ENCODE measurements around the gene PDRG1. TPM values are rescaled to one million over a fixed set of nuclear protein-coding genes. Genes with fewer than 3 reads are reported as not detected.

PDRG1 gene
- total RNA-seq, 1 donor from 2014 or later = 8.0 TPM

- Histone ChIP-seq H3K9me3 (no peaks in the 10 kb centered on the region), H3K27me3 (no peaks in the 10 kb centered on the region), H3K4me1 (no peaks in the 10 kb centered on the region), H3K36me3 (no peaks in the 10 kb centered on the region), H3K27ac (no peak overlapping the region), H3K4me3 (no peak overlapping the region)
- TF ChIP-seq, protein P1, sequence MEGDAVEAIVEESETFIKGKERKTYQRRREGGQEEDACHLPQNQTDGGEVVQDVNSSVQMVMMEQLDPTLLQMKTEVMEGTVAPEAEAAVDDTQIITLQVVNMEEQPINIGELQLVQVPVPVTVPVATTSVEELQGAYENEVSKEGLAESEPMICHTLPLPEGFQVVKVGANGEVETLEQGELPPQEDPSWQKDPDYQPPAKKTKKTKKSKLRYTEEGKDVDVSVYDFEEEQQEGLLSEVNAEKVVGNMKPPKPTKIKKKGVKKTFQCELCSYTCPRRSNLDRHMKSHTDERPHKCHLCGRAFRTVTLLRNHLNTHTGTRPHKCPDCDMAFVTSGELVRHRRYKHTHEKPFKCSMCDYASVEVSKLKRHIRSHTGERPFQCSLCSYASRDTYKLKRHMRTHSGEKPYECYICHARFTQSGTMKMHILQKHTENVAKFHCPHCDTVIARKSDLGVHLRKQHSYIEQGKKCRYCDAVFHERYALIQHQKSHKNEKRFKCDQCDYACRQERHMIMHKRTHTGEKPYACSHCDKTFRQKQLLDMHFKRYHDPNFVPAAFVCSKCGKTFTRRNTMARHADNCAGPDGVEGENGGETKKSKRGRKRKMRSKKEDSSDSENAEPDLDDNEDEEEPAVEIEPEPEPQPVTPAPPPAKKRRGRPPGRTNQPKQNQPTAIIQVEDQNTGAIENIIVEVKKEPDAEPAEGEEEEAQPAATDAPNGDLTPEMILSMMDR (IDR thresholded peaks at IDR 0.05) = no peak
- intact Hi-C loops (cut with DNase I) = no loop called here
- DNase-seq (no peak), ATAC-seq (no peak)
These were observed 25.4 kb downstream of the PDRG1 start for GRCh38 chr20:31926493-31926892.

- Histone ChIP-seq H3K4me1 (no peaks in the 10 kb centered on the region), H3K36me3 (no peaks in the 10 kb centered on the region), H3K4me3 (no peak overlapping the region), H3K9me3 (no peaks in the 10 kb centered on the region), H3K27me3 (no peaks in the 10 kb centered on the region), H3K27ac (no peak overlapping the region)
- intact Hi-C loops (cut with DNase I) = no loop called here
- DNase-seq = no peak
- TF ChIP-seq, protein P1 (IDR thresholded peaks at IDR 0.05) = no peak
- no peak for ATAC-seq
These were observed 26.2 kb downstream of the PDRG1 start for GRCh38 chr20:31925631-31926030.

GRCh38 chr20:31924561-31924960 lies 27.3 kb downstream of the PDRG1 start:
- H3K36me3 ChIP-seq = no peaks in the 10 kb centered on the region
- no peak overlapping the region for H3K27ac ChIP-seq
- intact Hi-C loops (cut with DNase I) = no loop called here
- ATAC-seq (no peak), DNase-seq (no peak)
- no peak overlapping the region for H3K4me3 ChIP-seq
- no peaks in the 10 kb centered on the region for H3K4me1 ChIP-seq
- TF ChIP-seq, protein P1 (IDR thresholded peaks at IDR 0.05) = no peak
- no peaks in the 10 kb centered on the region for H3K9me3 ChIP-seq
- H3K27me3 ChIP-seq = no peaks in the 10 kb centered on the region

DNA sequence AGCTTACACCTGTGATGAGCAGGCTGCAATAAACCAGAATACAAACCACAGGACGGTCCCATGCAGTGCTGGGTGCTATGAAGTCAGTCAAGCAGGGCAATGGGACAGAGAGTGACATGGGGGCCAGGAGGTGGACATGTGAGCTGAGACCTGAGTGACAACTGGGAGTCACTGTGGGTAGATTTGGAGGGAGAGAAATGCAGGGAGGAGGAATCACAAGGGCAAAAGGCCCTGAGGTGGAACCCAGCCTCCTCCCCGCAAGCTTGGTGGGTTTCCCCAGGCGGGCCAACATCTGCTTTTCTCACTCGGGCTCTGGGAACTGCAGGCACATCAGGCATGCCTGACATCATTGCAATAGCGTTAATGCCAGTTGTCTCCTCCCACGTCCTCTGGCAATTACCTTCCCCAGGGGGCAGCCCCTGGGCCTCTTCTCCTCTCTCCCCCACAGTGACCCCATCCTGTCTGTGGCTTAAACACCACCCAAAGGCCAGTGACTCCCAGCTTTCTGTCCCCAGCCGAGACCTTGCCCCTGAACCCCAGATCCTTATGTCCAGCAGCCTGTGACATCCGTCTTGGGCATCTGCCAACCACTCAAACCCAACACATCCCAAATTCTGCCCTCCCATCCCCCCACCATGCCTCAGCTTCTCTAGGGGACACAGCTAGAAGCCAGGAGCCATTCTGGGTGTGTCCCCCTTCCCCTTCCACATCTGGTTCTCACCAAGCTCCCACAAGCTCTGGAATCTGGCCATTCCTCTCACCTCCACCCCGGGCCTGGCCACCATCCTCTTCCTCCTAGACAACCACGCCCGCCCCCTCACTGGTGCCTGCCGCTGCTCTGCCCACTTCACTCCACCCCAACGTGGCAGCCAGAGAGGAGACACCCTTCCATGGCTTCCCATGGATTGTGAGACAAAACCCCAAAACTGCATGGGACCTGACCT lies 28.2 kb downstream of the PDRG1 start:
- Histone ChIP-seq H3K27ac (no peak overlapping the region), H3K27me3 (no peaks in the 10 kb centered on the region), H3K4me3 (no peak overlapping the region), H3K36me3 (no peaks in the 10 kb centered on the region), H3K9me3 (no peaks in the 10 kb centered on the region), H3K4me1 (no peaks in the 10 kb centered on the region)
- TF ChIP-seq, protein P1 (IDR thresholded peaks at IDR 0.05) = no peak
- DNase-seq (no peak), ATAC-seq (peak; percentile 10)
- intact Hi-C loops (cut with DNase I) = no loop called here

GRCh38 chr20:31922588-31922987 lies 29.3 kb downstream of the PDRG1 start:
- DNase-seq = no peak
- intact Hi-C loops (cut with DNase I) = no loop called here
- Histone ChIP-seq H3K36me3 (no peaks in the 10 kb centered on the region), H3K4me3 (no peak overlapping the region), H3K27ac (no peak overlapping the region), H3K4me1 (no peaks in the 10 kb centered on the region), H3K9me3 (no peaks in the 10 kb centered on the region), H3K27me3 (no peaks in the 10 kb centered on the region)
- ATAC-seq = no peak
- TF ChIP-seq, protein P1 (IDR thresholded peaks at IDR 0.05) = no peak

All from upper lobe of right lung (tissue), 1 donor.